GM21447 (cell line): Measurements from ENCODE around the gene ARHGEF17.
A peak's percentile ranks its signal among the peaks of the same experiment; 100 is the strongest.

Experiments used
- ATAC-seq: cut with Tn5 transposase; IDR thresholded peaks from one replicate; pipeline ENCODE4 v1.9.1; 2021; ENCODE audit not compliant: unreplicated experiment

The ARHGEF17 gene

DNA sequence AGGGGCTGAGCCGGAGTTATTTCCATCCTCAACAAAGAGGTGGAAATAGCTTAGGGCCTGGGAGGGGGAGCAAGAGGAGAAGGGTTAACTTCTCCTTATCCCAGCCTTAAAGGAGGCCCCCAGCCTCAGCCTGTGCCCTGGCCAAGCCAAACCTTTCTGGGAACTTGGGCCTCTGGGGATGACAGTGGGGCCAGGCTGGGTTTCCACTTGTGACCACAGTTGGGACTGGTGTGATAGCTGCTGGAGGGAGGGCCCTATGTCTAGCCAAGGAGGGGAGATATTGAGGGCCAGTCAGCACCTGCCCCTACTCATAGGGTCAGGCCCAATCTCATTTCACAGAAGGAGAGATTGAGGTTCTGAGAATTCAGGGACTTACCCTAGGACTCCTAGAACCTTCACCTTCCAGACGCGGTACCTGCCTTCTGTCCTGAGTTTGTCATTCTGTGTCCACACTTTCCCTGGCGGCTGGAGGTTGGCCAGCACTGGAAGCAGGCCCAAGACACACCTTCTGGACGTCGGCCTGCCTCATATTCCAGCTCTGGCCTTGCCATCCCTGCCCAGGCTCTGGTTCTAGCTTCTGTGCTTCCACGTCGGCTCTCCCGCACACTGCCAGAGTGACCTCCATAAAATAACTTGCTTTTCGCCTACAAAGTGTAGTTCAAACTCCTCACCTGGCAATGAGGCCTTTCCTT, 71.3 kb downstream of the ARHGEF17 start:
- no peak for ATAC-seq

DNA sequence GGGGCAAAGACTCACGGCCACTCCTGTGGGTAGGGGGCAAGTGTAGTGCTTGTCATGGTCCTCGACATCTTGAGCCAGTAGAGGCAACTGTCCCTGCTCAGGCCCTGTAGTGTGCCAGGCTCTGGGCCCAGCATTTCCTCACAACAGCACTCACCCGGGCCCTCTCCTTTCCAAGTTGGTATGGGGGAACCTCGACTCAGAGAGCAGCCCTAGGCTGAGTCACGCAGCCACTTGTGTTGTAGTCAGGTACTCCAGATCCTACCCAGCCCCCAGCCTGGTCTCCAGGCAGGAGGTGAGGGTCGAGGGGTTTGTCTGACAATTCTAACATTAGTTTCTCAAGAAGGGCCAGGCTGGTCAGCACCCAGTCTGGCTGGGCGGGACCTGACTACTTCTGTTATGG, 72.3 kb downstream of the ARHGEF17 start:
- ATAC-seq, result no peak

DNA sequence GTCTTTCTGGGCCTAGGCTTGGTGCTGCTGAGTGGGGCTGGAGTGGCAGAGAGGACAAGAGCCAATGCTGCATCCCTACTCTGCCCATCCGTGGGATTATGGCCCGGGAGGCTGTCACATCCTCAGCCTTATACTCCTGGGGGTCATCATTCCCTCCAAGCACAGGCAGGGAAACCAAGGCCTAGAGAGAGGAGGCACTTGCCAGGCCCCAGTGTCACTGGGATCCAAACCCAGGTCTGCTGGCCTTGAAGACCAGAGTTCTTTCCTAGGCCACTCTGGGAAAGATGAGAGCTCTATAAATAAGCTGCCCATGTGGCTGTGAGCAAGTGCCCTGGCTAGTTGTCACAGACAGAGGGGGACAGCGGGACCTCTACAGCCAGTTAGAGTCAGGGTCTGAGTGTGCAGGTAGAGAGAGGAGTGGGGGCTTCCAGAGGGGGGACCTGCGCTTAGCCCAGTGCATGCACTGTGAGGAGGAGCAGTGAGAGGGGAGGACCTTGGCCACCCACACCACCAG, 72.9 kb downstream of the ARHGEF17 start:
- ATAC-seq, result no peak

DNA sequence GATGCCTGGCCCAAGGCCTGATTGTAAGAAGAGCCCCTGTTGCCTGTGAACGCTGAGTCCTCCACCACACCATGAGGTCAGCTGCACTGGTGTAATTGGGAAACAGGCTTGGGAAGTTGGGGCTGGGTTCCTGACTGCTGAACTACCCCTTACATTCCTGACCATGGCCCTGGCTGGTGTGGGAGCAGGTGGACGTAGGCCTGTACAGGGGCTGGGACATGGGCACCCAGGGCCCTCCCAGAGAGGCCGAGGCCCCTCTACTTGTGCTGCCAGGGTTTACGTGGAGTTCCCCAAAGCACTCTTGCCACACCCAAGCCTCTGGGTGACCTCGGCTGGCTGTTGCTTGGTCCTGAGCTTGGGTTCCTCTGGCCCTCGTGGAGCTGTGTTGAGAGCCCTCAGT, 73.5 kb downstream of the ARHGEF17 start:
- no peak for ATAC-seq

DNA sequence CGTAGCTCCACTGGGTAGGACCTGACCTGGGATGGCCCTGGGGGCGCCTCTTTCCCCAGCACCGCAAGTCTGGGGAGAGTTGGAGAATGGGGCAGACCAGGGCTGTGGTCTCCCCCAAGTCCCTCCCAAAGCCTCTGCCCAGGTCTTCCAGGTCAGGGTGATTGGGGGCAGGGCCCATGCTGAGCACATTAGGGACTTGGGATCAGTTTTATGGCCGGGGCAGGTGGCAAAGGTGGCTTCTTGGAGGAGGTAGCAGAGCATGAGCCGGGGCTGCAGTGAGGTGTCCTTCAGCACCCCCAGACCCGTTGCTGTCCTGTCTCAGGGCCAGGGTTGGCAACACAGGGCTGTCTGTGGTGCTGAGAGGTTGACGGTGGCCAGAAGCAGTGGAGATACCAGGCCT, 74.1 kb downstream of the ARHGEF17 start:
- no peak for ATAC-seq

DNA sequence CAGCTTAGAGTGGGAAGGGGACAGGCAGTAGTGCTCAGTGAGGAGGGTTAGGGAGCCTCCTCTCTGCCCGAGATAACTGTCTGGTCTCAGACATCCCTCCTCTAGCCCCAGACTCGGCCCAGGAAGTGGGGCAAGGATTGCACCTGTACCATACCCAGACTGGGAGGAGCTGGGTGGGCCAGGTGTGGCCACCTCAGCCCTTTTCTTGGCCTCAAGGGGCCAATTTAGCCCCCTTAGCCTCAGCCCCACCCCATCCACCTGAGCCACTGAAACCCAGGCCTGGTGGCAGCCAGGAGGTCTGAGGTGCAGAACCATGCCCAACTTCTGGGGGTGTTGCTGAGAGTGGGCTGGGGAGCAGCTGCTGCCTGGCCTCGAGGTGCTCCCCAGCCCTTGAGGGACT, 74.7 kb downstream of the ARHGEF17 start:
- no peak for ATAC-seq

DNA sequence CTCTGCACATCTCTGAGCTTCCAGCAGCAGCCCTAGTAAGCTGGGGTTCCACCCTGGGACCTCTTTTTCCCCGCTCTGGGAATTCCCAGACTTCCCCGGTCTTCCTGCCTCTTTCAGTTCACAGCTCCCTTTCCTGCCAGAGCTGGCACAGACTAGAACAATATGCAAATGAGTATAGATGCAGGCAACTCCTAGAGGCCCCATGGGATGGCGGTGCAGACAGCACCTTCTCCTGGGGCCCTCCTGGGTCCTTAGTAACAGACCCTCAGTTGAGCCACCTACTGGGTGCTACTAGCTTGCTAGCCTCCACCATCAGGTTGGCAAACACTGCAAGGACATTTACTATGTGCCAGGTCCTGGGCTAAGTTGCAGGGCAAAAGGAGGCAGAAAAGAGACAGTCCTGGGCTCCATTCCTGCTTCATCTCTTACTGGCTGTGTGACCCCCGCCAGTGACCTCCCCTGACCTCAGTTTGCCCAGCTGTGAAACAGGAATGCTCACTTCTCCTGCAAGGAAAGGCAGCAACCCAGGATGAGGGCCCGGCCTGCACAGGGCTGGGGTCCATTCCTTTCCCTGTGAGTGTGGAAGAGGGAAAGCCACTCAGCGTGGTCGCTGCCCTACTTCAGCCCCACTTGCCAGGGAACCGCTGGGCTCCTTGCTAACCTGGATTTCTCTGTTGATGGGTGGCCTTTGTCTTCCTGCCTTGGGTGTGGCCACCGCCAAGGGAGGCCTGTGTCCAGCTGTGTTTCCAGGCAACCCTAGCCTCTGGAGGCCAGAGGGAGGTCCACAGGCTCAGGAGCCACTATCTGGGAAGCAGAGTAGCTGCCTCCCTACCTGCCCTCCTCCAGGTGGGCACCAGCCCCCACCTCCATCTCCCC, 75.4 kb downstream of the ARHGEF17 start:
- no peak for ATAC-seq

DNA sequence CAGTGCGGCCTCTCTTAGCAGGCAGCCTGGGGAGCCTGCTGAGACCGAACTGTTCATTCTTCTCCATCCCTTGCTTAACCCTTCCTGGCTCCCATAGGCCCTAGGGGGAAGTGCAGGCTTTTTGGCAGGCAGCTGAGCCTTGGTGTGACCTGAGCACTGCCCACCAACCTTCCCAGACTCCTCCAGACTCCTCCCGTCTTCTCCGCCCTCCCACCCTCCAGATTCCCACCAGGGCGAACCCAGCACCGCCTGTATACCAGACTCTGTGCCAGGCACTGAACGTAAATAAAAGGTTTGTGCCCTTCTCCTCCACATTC, 76.0 kb downstream of the ARHGEF17 start:
- no peak for ATAC-seq

DNA sequence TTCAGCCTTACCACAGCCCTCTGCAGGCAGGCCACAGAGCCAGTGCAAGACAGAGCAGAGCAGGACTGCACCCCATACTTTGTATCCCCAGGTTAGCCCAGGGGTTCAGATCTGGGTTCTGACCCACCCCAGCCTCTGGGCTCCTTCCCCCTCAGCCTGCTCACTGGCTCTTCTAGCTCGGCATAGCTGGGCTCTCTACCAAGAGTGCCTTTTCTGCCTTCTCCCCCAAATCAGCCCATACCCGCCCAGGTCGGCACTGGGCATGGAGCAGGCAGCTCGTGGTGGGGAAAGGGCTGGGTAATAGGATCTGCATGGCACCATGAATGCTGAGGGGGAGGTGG, 76.4 kb downstream of the ARHGEF17 start:
- ATAC-seq, result no peak

DNA sequence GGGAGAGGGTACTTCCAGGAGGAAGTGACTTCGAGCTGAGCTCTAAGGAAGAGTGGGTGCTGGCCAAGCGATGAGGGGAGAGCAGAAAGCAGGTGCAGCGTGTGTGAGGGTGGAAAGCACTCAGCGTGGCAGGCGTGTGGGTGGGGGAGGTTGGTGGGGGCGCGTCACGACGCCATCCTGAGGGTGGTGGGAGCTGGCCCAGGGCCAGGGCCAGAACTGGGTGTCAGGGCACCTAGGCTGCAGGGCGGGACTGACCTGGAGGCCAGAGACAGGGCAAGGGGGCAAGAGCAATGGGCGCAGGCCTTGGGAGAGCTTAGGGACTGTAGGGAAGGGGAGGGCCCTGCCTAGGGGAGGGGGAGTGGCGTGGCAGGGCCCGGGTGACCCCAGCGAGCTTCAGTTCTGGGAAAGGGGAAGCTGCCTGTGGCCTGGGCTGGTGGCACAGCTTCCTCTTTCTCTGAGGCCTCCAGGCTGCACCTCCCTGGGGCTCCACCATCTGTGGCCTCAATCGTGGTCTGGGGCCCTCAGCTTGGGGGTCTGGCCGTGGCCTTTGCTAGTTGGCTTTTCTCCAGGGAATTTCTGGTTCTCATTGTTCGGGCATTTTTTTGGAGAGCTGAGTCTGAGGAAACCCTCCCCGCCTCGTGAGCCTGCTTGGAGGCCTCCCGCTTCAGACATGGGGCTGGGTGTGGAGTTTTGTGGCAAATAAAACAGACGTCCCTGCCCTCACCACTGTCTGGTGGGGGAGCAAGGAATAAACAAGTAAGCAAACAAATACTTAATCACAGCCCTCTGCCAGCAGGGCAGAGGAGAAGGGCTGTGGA, 77.0 kb downstream of the ARHGEF17 start:
- ATAC-seq, result peak; percentile 55

DNA sequence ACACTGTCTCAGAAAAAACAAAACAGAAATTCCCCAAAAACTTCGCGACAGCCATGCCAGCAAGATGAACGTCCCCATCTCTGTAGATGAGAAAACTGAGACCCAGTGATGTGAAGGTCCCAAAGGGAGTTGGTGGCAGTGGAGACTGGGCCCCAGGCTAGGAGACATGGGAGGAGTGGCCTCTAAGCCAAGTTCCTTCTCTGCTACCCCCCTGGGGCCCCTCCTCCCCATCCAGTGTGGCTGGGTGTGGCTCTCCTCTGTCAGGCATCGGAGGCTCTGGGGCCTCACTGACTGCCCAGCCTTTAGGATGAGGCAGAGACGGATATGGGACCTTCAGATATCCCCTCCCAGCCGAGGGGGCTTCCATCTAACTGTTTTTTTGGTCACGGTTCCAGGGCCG, 77.9 kb downstream of the ARHGEF17 start:
- no peak for ATAC-seq

DNA sequence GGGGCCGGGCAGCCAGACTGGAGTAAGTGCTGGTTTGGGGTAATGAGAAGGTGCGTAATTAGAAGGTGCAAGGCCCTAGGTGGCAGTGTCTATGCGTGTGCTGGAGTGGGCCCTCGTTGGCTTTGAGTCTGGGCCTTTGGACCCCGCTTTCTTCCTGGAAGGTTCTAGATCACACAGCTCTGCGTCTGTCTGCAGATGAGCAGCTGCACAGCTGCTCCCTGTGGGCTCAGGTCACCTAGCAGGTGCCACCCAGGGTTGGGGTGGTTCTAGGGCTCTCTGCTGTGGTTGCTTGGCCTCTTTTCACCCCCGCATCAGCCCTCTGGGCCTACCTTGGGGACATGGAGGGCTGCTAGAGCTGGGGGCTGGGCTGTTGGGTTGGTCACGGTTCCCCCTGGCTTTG, 78.5 kb downstream of the ARHGEF17 start:
- no peak for ATAC-seq

DNA sequence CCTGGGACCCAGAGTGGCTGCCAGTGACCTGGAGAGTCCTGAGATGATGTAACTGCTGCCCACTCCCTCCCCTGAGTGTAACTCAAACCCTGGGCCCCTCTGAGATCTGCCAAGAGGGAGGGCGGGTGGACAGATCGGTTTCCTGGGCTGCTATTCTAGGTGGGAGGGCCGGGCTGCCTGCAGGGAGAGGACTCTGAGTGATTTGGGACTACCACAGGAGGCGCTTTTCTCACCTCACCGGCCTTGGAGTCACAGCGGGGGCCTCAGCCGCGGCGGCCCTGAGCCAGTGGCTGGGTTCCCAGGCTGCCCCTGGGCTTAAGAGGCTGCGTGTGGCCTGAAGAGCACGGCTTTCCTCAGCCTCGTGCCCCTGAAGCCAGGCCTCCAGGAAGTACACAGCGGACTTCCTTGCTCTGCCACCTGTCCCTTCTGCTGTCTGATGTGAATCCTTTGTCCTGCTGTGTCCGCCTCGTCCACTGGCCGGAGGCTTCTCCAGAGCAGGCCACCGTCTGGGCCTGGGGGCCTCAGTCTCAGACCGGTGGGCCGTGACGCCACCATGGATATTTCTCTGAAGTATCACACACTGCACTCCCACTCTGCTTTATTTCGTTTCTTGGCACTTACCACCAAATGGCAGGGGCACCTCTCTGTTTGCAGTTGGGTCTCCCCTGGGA, 79.7 kb downstream of the ARHGEF17 start:
- ATAC-seq, result no peak

DNA sequence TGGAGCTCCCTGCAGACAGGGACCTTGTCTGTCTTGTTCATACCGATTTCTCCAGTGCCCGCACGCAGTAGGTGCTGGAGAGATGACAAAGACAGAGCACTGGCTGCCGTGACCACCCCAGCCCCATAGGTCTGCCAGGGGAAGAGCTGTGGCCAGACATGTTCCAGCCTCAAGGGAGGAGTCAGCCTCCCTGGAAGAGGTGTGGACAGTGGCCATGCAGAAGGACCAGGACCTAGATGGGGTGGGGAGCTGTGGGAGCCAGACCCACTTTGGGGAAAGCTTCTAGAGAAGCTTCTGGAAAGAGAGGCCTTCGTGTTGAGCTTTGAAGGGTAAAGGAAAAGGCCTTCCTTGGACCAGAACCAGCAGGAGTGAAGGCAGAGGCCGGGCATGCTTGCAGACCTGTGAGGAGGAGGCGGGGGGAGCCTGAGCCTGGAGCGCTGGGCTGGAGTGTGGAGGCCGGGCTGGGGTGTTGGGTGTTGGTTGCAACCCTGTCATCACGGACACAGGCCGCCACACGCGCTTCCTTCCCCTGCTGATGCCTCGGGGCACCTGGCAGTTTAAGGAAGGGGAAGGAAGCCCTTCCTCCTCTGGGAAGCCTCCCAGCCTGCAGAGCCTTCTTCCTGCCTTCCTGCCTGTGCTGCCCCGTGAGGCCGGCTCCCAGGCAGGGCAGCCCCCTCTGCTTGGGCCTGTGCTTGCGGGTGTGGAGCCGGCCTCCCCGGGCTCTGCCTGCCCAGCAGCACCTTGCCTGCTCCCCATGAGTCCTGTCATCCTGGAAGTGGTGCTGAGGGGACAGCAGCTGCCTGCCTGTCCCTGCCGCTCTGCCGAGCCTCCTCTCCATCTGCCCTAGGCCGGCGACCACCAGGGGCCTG, 80.4 kb downstream of the ARHGEF17 start:
- no peak for ATAC-seq

DNA sequence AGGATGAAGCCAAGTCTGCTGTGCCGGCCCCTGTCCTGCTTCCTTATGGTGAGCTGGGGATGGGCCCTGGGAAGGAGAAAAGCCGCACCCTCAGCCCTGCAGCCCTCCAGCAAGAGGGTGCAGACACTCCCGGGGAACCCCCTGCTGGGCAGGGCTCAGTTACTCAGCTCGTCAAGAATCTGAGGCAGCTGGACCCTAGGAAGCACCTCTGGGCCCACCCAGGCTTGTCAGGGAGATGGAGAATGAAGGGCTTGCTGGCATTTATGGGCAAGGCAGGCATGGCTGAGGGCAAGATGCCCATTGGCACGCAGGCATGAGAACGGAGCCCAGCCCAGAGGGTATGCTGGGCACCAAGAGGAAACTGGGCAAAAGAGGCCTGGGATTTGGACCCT, 81.1 kb downstream of the ARHGEF17 start:
- no peak for ATAC-seq

DNA sequence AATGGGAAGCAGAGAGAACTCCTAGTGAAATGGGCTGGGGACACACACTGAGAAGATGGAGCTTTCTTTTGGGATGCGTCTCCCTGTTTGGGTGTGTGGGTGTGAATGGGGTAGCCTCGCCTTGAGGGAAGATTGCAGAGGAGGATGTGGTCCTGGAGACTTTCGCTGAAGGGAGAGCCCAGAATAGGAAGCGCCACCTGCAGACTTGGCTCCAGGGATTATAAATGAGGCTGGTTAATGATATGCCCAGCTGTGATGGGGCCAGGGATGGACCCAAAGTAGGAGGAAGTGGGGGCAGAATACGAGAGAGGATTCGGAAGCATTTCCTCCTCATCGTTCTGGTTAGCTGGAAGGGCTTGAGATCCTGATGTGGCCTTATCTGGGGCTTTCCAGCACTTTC, 81.8 kb downstream of the ARHGEF17 start:
- no peak for ATAC-seq

DNA sequence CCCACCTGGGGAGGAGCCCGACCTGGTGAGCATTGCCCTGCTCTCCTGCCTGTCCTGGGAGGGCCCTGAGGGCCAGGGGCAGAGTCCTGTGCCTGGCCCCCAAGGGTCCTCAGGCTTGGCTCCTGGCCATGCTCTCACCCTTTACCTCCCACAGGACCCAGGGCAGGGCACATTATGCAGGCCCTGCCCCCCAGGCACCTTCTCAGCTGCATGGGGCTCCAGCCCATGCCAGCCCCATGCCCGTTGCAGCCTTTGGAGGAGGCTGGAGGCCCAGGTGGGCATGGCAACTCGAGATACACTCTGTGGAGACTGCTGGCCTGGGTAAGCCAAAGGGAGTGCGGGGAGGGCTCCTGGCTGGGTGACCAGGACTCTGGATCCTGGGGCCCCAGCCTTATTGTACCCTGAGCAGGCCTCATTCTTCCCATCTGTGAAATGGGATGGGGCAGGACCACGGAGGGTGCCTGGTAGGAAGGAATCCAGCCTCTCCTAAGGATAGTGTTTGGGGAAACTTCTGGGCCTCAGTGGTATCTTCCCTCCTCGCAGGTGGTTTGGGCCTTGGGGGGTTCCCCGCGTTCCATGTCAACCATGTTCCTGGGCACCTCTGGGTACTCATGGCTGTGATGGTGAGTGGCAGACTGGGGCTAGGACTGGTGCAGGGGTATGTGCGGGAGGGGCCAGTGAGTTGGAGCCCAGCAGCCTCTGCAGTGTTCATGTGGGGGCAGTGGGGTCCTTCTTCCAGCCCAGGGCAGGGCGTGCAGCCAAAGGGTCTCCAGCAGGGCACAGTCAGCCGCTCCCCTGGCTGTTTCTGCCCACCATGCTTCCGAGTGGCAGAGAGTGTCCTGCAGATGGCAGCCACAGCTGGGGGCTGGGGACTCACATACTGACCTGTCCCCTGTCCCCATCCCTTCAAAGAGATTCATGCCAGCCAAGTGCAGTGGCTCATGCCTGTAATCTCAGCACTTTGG, 82.8 kb downstream of the ARHGEF17 start:
- no peak for ATAC-seq

DNA sequence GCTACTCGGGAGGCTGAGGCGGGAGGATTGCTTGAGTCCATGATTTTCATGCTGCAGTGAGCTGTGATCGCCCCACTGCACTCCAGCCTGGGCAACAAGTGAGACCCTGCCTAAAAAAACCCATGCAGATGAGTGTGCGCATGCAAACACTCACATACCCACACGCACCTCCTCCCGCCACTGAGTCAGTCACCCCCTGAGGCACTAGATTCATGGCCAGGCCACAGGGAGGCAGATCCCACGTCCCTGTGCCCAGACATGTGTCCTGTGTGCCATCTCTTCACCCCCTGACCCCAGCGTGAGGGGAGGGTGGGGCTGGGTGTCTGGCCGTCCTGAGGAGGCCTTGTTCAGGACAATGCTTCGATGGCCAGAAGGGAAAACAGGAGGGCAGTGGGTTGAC, 83.6 kb downstream of the ARHGEF17 start:
- no peak for ATAC-seq
